ENCODE data around the gene RASSF8. TPM values are rescaled to one million over a fixed set of nuclear protein-coding genes. Genes with fewer than 3 reads are reported as not detected.

Gene RASSF8
- total RNA-seq, 4 donors from 2014 or later = 56.8 to 81.0 (median 77.3) TPM

DNA sequence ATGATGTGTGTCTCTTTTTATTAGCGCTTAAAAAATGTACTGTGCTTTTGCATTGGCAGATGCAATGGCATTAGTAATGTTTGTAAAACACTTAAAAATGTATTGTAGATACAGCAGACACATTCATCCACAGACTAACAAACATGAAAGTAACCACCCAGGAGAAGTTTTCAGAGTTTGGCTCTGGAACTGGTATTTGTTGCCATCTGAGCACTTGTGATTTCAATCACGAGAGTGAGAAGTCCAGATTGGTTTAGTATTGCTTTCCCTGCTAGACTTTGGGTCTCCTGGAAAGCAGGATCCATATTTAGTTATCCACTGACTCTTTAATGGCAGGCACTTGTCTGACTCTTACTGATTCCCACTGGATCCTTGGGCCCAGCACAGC is 13.2 kb downstream of the RASSF8 start:
- Histone ChIP-seq H3K4me1 (peaks cover 46 to 97% (median 94%) of the 10 kb centered on the region in 4 donors), H3K9me3 (no peaks in the 10 kb centered on the region), H3K4me3 (no peak overlapping the region), H3K27ac (replicated peaks in 1 of 4) (peak overlapping the region; percentile 37 to 63 (median 48)), H3K27me3 (no peaks in the 10 kb centered on the region), H3K36me3 (no peaks in the 10 kb centered on the region)
- 44% methylated on average over 2 of the region's 2 CpGs for WGBS
- intact Hi-C loops (cut with DNase I) = loop anchor here (5.0 kb wide), 1 partner anchor 41 kb away; no protein-coding TSS in a partner anchor
- DNase-seq (ENCODE audit: extremely low spot score) = no peak
- TF ChIP-seq POLR2AphosphoS5 (IDR thresholded peaks at IDR 0.05) (no peak), EP300 (IDR thresholded peaks at IDR 0.05) (no peak), POLR2A (IDR thresholded peaks at IDR 0.05; ENCODE audit: low read depth) (no peak)
- TF ChIP-seq, protein P1, sequence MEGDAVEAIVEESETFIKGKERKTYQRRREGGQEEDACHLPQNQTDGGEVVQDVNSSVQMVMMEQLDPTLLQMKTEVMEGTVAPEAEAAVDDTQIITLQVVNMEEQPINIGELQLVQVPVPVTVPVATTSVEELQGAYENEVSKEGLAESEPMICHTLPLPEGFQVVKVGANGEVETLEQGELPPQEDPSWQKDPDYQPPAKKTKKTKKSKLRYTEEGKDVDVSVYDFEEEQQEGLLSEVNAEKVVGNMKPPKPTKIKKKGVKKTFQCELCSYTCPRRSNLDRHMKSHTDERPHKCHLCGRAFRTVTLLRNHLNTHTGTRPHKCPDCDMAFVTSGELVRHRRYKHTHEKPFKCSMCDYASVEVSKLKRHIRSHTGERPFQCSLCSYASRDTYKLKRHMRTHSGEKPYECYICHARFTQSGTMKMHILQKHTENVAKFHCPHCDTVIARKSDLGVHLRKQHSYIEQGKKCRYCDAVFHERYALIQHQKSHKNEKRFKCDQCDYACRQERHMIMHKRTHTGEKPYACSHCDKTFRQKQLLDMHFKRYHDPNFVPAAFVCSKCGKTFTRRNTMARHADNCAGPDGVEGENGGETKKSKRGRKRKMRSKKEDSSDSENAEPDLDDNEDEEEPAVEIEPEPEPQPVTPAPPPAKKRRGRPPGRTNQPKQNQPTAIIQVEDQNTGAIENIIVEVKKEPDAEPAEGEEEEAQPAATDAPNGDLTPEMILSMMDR (IDR thresholded peaks at IDR 0.05) = no peak

DNA sequence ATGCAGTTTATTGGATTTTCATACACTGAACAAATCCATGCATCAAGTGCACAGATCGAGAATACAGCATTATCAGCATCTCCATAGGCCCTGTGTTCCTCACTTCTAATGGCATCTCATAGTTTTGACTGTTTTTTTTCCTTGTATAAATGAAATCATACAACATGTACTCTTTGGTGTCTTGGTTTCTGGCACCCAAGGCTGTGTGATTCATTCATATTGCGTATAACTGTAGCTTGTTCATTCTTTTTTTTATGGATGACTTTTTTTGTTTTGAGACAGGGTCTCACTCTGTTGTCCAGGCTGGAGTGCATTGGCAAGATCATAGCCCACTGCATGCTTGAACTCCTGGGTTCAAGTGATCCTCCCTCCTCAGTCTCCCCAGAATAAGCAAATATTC is 14.3 kb downstream of the RASSF8 start:
- no peaks in the 10 kb centered on the region for H3K27me3 ChIP-seq
- intact Hi-C loops (cut with DNase I) = loop anchor here (5.0 kb wide), 1 partner anchor 40 kb away; no protein-coding TSS in a partner anchor
- TF ChIP-seq POLR2AphosphoS5 (IDR thresholded peaks at IDR 0.05) = peak in 1 of 2 donors; percentile 23
- TF ChIP-seq, protein P1 (IDR thresholded peaks at IDR 0.05) = no peak
- peaks cover 46 to 99% (median 97%) of the 10 kb centered on the region in 4 donors for H3K4me1 ChIP-seq
- no peaks in the 10 kb centered on the region for H3K9me3 ChIP-seq
- peak overlapping the region in 2 of 4 donors; percentile 22 to 37 for H3K27ac ChIP-seq (replicated peaks in 1 of 4)
- no peak overlapping the region for H3K4me3 ChIP-seq
- WGBS = 74% methylated on average over 2 of the region's 2 CpGs
- H3K36me3 ChIP-seq = no peaks in the 10 kb centered on the region
- DNase-seq (ENCODE audit: extremely low spot score) = no peak

DNA sequence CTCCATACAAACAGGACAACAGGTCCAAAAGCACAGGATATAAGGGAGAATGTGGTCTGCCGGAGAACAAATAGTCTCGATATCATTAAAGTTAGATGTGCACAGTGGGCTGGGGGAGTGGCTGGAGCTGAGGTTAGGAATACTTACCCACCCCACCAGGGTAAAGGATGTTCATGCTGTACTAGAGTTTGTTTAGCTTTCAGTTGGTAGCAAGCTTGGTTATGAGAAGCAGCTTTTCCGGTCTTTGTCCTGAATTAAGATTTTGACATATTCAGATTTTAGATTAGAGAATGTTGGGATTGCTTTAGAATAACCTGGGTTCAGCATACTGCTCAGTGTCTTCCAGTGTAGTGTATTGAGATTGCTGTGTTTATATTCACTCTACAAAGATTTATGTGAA is 16.7 kb downstream of the RASSF8 start:
- 95% methylated on average over 3 of the region's 3 CpGs for WGBS
- H3K4me1 ChIP-seq = peaks cover 56 to 97% (median 94%) of the 10 kb centered on the region in 4 donors

DNA sequence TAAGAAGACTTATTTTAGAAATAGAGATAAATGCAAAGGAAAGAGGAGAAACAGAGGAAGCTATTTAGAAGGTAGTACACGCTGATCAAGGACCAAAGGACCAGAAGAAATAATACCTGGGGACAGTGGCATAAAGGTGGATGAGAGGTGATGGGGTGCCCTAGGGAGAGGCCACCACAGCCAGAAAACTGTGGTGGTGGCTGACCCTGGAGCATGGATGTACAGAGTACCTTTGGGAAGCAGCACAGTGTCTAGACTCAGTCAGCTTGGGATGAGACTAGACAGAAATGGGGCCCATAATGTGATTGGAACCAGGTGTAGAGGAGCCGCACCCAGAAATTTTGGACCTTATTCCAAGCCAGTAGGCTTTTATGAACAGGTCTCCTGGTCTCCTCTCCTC is 17.2 kb downstream of the RASSF8 start:
- peak; percentile 42 for DNase-seq (ENCODE audit: extremely low spot score)
- Histone ChIP-seq H3K36me3 (no peaks in the 10 kb centered on the region), H3K27ac (replicated peaks in 1 of 4) (no peak overlapping the region), H3K9me3 (no peaks in the 10 kb centered on the region), H3K4me3 (peak overlapping the region in 1 of 4 donors; percentile 18), H3K4me1 (peaks cover 51 to 96% (median 89%) of the 10 kb centered on the region in 4 donors), H3K27me3 (no peaks in the 10 kb centered on the region)
- intact Hi-C loops (cut with DNase I) = no loop called here
- TF ChIP-seq POLR2A (IDR thresholded peaks at IDR 0.05; ENCODE audit: low read depth) = no peak
- TF ChIP-seq POLR2AphosphoS5 (IDR thresholded peaks at IDR 0.05) = no peak
- TF ChIP-seq EP300 (IDR thresholded peaks at IDR 0.05) = no peak
- TF ChIP-seq, protein P1 (IDR thresholded peaks at IDR 0.05) = no peak
- WGBS = 86% methylated on average over 2 of the region's 2 CpGs

More for the DNA sequence above, 16.7 kb downstream of the RASSF8 start:
- Histone ChIP-seq H3K27me3 (no peaks in the 10 kb centered on the region), H3K27ac (replicated peaks in 1 of 4) (no peak overlapping the region), H3K9me3 (no peaks in the 10 kb centered on the region), H3K4me3 (no peak overlapping the region), H3K36me3 (no peaks in the 10 kb centered on the region)
- TF ChIP-seq POLR2AphosphoS5 (IDR thresholded peaks at IDR 0.05) = no peak
- no peak for TF ChIP-seq EP300 (IDR thresholded peaks at IDR 0.05)
- TF ChIP-seq POLR2A (IDR thresholded peaks at IDR 0.05; ENCODE audit: low read depth) = no peak
- TF ChIP-seq, protein P1 (IDR thresholded peaks at IDR 0.05) = no peak
- DNase-seq (ENCODE audit: extremely low spot score) = no peak
- intact Hi-C loops (cut with DNase I) = no loop called here

DNA sequence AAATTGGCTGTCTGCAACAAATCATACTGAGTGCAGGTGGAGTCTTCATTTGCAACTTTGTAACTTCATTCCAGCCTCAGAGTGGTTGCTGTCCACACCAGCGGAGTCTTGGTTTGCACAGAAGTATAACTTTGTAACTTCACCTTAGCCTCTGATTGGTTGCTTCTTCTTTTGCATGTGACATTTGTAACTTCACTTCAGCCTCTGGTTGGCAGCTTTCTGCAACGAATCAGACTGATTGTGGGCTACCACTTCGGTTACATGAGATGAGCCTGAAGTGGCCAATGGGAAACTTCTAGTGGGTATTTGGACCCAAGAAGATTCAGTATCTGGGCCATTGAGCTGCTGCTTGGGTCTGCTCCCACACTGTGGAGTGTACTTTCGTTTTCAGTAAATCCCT is 17.8 kb downstream of the RASSF8 start:
- no peak for DNase-seq (ENCODE audit: extremely low spot score)
- Histone ChIP-seq H3K4me3 (peak overlapping the region in 3 of 4 donors; percentile 7 to 19 (median 18)), H3K27me3 (no peaks in the 10 kb centered on the region), H3K36me3 (no peaks in the 10 kb centered on the region), H3K27ac (replicated peaks in 1 of 4) (peak overlapping the region in 2 of 4 donors; percentile 35 to 40), H3K9me3 (no peaks in the 10 kb centered on the region), H3K4me1 (peaks cover 45 to 96% (median 87%) of the 10 kb centered on the region in 4 donors)
- 75% methylated on average over 4 of the region's 4 CpGs for WGBS
- intact Hi-C loops (cut with DNase I) = no loop called here
- no peak for TF ChIP-seq POLR2A (IDR thresholded peaks at IDR 0.05; ENCODE audit: low read depth)
- no peak for TF ChIP-seq POLR2AphosphoS5 (IDR thresholded peaks at IDR 0.05)
- TF ChIP-seq, protein P1 (IDR thresholded peaks at IDR 0.05) = no peak
- no peak for TF ChIP-seq EP300 (IDR thresholded peaks at IDR 0.05)

Measured in esophagus muscularis mucosa (tissue), 4 donors.